ENCODE measurements around the gene CD44. TPM values are rescaled to one million over a fixed set of nuclear protein-coding genes. Genes with fewer than 3 reads are reported as not detected.
"Not testable (repeated sequence)": the region's sequence is repeated elsewhere in the genome, so short reads cannot be mapped to it uniquely, and the experiment has no call there.

The CD44 gene
- 100 to 1,000 TPM; 135 to 636 (median 397) TPM for total RNA-seq

GRCh38 chr11:35138943-35139721 lies at the start of gene CD44:
CD44 (plus strand) TSS chr11:35139171; CDS start chr11:35139304, 133 bp downstream.
- peak within 1 kb of the TSS; percentile 97 to 100 for H3K27ac ChIP-seq
- no peaks in the 10 kb centered on the region for H3K36me3 ChIP-seq
- H3K4me3 ChIP-seq, result peak within 1 kb of the TSS; percentile 58 to 96
- peak; percentile 79 to 88 for DNase-seq
- TF ChIP-seq, protein P1, sequence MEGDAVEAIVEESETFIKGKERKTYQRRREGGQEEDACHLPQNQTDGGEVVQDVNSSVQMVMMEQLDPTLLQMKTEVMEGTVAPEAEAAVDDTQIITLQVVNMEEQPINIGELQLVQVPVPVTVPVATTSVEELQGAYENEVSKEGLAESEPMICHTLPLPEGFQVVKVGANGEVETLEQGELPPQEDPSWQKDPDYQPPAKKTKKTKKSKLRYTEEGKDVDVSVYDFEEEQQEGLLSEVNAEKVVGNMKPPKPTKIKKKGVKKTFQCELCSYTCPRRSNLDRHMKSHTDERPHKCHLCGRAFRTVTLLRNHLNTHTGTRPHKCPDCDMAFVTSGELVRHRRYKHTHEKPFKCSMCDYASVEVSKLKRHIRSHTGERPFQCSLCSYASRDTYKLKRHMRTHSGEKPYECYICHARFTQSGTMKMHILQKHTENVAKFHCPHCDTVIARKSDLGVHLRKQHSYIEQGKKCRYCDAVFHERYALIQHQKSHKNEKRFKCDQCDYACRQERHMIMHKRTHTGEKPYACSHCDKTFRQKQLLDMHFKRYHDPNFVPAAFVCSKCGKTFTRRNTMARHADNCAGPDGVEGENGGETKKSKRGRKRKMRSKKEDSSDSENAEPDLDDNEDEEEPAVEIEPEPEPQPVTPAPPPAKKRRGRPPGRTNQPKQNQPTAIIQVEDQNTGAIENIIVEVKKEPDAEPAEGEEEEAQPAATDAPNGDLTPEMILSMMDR (IDR thresholded peaks at IDR 0.05), result no peak
- peak; percentile 70 to 75 for TF ChIP-seq POLR2A (IDR thresholded peaks at IDR 0.05)
- intact Hi-C loops (cut with DNase I; ENCODE audit: low total_unique reads), result no loop called here
- no peaks in the 10 kb centered on the region for H3K27me3 ChIP-seq
- H3K4me1 ChIP-seq, result no peaks in the 10 kb centered on the region
- no peaks in the 10 kb centered on the region for H3K9me3 ChIP-seq

DNA sequence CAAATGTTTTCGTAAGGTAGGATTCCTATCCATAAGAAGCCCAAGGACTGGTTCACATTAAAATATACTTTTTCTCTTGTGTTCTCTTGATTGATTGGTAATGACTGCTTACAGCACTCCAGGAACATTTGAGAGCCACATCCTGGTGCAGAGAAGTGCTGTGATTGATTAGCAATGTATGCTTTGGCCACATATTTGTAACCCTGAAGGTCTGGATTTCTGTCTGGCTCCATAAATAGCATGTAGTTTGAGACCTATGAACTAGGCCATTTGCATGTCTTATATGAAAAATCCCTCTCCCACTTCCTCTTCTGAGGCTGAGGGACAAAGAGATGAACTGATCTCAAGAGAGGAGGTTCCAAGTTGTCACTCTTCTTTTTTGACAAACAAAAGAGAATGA lies 49.3 kb upstream of the CD44 start:
- Histone ChIP-seq H3K9me3 (no peaks in the 10 kb centered on the region), H3K27ac (no peak overlapping the region), H3K4me1 (peaks cover 0 to 4% of the 10 kb centered on the region in 2 donors), H3K36me3 (no peaks in the 10 kb centered on the region), H3K27me3 (no peaks in the 10 kb centered on the region), H3K4me3 (no peak overlapping the region)
- no peak for DNase-seq
- TF ChIP-seq POLR2A (IDR thresholded peaks at IDR 0.05), result no peak
- intact Hi-C loops (cut with DNase I; ENCODE audit: low total_unique reads), result no loop called here

DNA sequence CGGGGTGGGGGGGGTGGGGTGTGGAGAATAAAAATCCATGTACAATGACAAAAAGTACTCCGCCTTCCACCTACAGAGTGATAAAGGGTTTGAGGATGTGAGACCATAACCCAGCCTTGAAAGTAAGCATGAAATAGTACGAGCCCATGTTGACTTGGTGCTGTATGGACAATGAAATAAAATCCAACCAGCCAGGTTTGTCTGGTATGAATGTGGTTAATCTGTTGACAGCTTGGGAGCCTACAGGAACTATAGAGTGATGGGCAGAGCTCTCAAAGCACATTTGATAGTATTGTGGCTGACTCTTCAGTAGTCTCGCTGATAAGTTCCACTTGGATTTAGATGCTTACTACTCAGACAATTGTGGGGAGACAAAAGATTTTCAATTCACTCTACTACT lies 48.8 kb upstream of the CD44 start:
- H3K4me1 ChIP-seq, result peaks cover 0 to 4% of the 10 kb centered on the region in 2 donors

DNA sequence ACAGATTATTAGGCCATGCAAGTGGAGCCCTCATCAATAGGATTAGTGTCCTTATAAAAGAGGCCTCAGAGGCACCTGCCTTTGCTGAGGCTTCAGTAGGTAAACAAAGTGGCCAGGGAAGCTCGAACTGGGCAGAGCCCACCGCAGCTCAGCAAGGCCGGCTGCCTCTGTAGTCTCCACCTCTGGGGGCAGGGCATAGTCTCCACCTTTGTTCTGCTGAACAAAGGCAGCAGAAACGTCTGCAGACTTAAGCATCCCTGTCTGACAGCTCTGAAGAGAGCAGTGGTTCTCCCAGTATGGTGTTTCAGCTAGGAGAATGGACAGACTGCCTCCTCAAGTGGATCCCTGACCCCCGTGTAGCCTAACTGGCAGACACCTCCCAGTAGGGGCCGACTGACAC lies 48.0 kb upstream of the CD44 start:
- H3K4me1 ChIP-seq; intact Hi-C loops (cut with DNase I; ENCODE audit: low total_unique reads); H3K27me3 ChIP-seq; H3K27ac ChIP-seq; H3K36me3 ChIP-seq; H3K4me3 ChIP-seq; H3K9me3 ChIP-seq; DNase-seq: not testable (repeated sequence)

More for the DNA sequence above, 48.8 kb upstream of the CD44 start:
- no peak overlapping the region for H3K27ac ChIP-seq
- no peak for DNase-seq
- no peaks in the 10 kb centered on the region for H3K36me3 ChIP-seq
- TF ChIP-seq, protein P1 (IDR thresholded peaks at IDR 0.05), result no peak
- no peak for TF ChIP-seq POLR2A (IDR thresholded peaks at IDR 0.05)
- H3K4me3 ChIP-seq, result no peak overlapping the region
- intact Hi-C loops (cut with DNase I; ENCODE audit: low total_unique reads), result no loop called here
- no peaks in the 10 kb centered on the region for H3K27me3 ChIP-seq
- H3K9me3 ChIP-seq, result no peaks in the 10 kb centered on the region

GRCh38 chr11:35096723-35097122 lies 42.2 kb upstream of the CD44 start:
- H3K9me3 ChIP-seq, result no peaks in the 10 kb centered on the region
- DNase-seq, result no peak
- H3K36me3 ChIP-seq, result no peaks in the 10 kb centered on the region
- H3K27me3 ChIP-seq, result no peaks in the 10 kb centered on the region
- H3K4me1 ChIP-seq, result peaks cover 0 to 3% of the 10 kb centered on the region in 2 donors
- TF ChIP-seq, protein P1 (IDR thresholded peaks at IDR 0.05), result no peak
- TF ChIP-seq POLR2A (IDR thresholded peaks at IDR 0.05), result no peak
- intact Hi-C loops (cut with DNase I; ENCODE audit: low total_unique reads), result no loop called here
- no peak overlapping the region for H3K4me3 ChIP-seq
- H3K27ac ChIP-seq, result peak overlapping the region in 1 of 2 donors; percentile 91

GRCh38 chr11:35097814-35098455 lies 41.0 kb upstream of the CD44 start:
- no peak for TF ChIP-seq POLR2A (IDR thresholded peaks at IDR 0.05)
- TF ChIP-seq, protein P1 (IDR thresholded peaks at IDR 0.05), result no peak
- Histone ChIP-seq H3K9me3 (no peaks in the 10 kb centered on the region), H3K27me3 (no peaks in the 10 kb centered on the region), H3K27ac (peak overlapping the region; percentile 75 to 91), H3K36me3 (no peaks in the 10 kb centered on the region), H3K4me3 (no peak overlapping the region), H3K4me1 (peaks cover 0 to 3% of the 10 kb centered on the region in 2 donors)
- no peak for DNase-seq
- intact Hi-C loops (cut with DNase I; ENCODE audit: low total_unique reads), result no loop called here

All from uterus (tissue), 4 donors.